ENCODE measurements around the gene ISG15. TPM values are rescaled to one million over a fixed set of nuclear protein-coding genes. Genes with fewer than 3 reads are reported as not detected.
A peak's percentile ranks its signal among the peaks of the same experiment; 100 is the strongest.

Gene ISG15
- total and polyA plus RNA-seq, 2 of the 13 experiments (the other 11 are each of a cell fraction or from before 2014, with no cell fraction given) = 42.1 to 54.9 TPM

GRCh38 chr1:999725-1000356, 13.5 kb upstream of the ISG15 start, which contains the start of gene HES4 (continued):
- TF ChIP-seq FOXP4 (CRISPR knock-in tag; IDR thresholded peaks at IDR 0.05) (no peak), ARID5B (CRISPR knock-in tag; IDR thresholded peaks at IDR 0.05) (peak; percentile 23; the same call in 1 of the 2 replicates), ZNF34 (CRISPR knock-in tag; IDR thresholded peaks at IDR 0.05; ENCODE audit: borderline replicate concordance) (peak; percentile 9; the same call in 1 of the 2 replicates), ZSCAN31 (CRISPR knock-in tag; IDR thresholded peaks at IDR 0.05; ENCODE audit: low read depth) (peak; percentile 55; the same call in 1 of the 2 replicates), CBFB (CRISPR knock-in tag; IDR thresholded peaks at IDR 0.05) (0 out of 2 replicates have a peak, but pooled peaks have one; percentile 8), FIP1L1 (IDR thresholded peaks at IDR 0.05; ENCODE audit: borderline replicate concordance, insufficient read depth, low read depth, low read length) (0 out of 2 replicates have a peak, but pooled peaks have one; percentile 18), STAG1 (CRISPR knock-in tag; IDR thresholded peaks at IDR 0.05) (no peak), ZNF138 (CRISPR knock-in tag; IDR thresholded peaks at IDR 0.05; ENCODE audit: low read depth) (0 out of 2 replicates have a peak, but pooled peaks have one; percentile 7), ZNF720 (CRISPR knock-in tag; IDR thresholded peaks at IDR 0.05) (no peak), REL (CRISPR knock-in tag; conservative IDR thresholded peaks at IDR 0.05) (no peak), BRD4 (CRISPR knock-in tag; IDR thresholded peaks at IDR 0.05) (no peak), SPEN (CRISPR knock-in tag; IDR thresholded peaks at IDR 0.05; ENCODE audit: low read depth) (peak; percentile 74; the same call in 1 of the 2 replicates), ZNF142 (CRISPR knock-in tag; IDR thresholded peaks at IDR 0.05) (0 out of 2 replicates have a peak, but pooled peaks have one; percentile 1), SKIL (CRISPR knock-in tag; IDR thresholded peaks at IDR 0.05; ENCODE audit: borderline replicate concordance) (no peak)

Data from HepG2 (cell line).